IPS DF 19.7 (cell line): Measurements from ENCODE around the gene CSNK1G2.

ENCODE experiments used
- DNase-seq: peaks from one replicate; pipeline ENCODE4 v3.0.0-alpha.2; 2013; ENCODE audit warnings: low read depth, low spot score

The CSNK1G2 gene

DNA sequence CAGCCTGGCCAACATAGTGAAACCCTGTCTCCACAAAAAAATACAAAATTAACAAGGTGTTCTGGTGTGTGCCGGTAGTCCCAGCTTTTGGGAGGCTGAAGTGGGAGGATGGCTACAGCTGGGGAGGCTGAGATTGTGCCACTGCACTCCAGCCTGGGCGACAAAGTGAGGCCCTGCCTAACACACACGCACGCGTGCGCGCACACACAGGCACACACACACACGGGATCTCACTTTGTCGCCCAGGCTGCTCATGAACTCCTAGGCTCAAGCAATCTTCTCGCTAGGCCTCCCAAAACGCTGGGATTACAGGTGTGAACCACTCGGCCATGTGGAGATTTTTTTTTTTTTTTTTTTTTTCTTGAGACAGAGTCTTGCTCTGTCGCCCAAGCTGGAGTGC lies 77.8 kb downstream of the CSNK1G2 start:
- DNase-seq, result no peak

DNA sequence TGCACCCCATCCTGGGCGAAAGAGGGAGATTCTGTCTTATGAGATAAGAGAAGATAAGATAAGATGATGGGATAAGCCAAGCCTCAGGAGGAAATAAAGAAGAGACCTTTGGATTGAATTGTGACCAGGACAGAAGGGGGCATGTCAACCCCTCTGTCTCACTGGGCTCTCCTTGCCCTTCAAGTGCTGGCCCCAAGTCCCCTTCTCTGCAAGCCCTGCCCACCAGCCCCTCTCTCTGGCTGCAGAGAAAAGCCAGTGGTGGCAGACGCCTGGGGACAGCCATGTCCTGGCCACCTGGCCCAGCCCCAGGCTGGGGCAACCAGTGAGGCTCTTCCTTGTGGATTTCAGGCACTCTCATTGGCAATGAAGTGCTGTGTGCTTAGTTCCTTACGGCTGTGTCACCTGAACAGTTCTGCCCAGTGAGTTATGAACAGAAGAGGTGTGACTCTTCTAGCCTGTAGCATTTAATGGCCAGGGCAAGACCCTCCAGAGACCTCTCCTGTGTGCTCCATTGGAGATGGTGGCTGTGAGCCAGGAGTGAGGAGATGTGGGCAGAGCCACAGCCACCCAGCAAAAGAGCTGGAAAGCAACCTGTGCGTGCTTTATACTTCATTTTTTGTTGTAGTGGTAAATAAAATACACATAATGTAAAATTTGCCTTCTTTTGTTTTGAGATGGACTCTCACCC lies 80.6 kb downstream of the CSNK1G2 start:
- DNase-seq, result no peak

DNA sequence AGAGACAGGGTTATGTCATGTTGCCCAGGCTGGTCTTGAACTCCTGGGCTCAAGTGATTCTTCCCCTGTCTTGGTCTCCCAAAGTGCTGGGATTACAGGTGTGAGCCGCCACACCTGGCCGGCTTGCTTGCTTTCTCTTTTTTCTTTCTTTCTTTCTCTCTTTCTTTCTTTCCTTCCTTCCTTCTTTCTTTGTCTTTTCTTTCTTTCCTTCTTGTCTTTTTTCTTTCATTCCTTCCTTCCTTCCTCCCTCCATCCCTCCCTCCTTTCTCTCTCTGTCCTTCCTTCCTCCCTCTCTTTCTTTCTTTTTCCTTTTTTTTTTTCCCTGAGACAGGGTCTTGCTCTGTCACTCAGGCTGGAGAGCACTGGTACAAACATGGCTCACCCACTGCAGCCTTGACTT lies 81.3 kb downstream of the CSNK1G2 start:
- DNase-seq, result no peak

DNA sequence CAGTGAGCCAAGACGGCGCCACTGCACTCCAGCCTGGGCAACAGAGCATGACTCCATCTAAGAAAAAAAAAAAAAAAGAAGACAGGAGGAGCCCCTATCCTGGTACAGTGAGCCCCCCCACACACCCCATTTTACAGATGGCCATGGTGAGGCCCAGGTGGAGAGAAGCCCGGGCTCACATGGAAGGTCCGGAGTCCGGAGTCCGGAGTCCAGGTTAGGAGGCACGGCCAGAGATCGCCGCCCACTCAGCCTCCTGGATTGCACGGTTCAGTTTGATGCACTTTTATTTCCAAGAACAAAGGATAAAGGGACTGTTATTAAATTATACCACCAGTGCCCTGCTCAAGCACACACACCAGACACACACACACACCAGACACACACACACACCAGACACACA lies 85.8 kb downstream of the CSNK1G2 start:
- DNase-seq, result no peak

DNA sequence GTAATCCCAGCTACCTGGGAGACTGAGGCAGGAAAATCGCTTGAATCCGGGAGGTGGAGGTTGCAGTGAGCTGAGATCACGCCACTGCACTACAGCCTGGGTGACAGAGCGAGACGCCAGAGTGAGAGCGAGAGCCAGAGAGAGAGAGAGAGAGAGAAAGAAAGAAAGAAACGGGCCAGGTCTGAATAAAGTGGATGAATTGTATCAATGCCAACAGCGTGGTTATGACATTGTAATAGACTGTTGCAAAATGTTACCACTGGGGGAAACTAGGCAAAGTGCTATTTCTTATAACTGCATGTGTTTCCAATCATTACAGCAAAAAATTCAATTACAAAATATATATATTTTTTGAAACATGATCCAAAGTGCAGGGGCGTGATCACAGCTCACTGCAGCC lies 86.4 kb downstream of the CSNK1G2 start:
- DNase-seq, result no peak
